Measurements from ENCODE around the gene SCUBE1.

Gene SCUBE1

DNA sequence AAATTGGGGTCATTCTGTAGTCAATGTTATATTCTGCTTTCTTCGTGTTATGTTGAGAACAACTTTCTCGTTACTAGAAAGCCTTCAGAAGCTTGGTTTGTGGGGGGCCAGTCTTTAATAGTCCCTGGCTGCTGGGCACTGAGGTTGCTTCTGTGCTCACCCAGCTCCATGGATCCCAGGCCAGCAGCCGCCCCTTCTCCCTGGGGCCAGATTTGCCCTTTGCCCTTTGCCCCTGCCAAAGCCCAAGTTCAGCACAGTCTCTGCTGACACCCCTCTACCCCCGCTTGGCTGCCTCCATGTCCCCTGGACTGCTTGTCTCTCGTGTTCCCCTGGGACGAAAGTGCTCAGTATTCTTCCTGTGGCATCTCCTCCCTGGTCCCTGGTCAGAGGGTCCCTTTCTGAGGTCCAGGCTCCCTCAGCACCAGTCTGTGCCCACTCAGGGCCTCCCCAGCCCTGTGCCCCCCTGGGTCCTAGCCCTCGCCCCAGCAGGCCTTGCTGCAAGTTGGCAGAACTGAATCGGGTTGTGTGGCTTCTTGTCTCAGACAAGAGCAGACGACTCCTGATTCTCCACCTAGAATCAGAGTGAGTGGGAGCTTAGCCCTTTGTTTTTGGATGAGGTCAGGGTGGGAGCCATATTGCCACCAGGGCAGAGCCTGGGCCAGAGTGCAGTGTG lies 185.2 kb downstream of the SCUBE1 start:
- DNase-seq (ENCODE audit: low spot score), result no peak

DNA sequence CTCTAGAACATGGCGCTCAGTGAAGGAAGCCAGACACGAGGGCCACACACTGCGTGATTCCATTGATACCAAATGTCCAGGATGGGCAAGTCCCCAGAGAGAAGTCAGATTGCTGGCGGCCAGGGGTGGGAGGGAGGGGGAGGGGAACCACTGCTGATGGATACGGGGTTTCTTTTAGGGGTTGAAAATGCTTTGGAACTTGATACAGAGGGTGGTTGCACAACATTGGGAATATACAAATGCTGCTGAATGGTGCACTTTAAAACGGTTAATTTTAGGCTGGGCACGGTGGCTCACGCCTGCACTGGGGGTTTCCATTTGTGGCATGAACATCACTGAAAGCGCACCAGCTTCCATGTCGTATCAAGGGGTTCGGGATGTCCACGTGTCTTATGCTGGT lies 186.8 kb downstream of the SCUBE1 start:
- H3K9me3 ChIP-seq (replicated peaks in 1 of 2; ENCODE audit: control insufficient read depth in 2 of 2, insufficient read depth in 1 of 2, low read depth in 1 of 2, low read length in 2 of 2), result peaks cover 0 to 3% of the 10 kb centered on the region in 2 donors
- H4K91ac ChIP-seq (ENCODE audit: low read depth, low read length, poor library complexity), result no peak overlapping the region
- no peaks in the 10 kb centered on the region for H3K36me3 ChIP-seq (replicated peaks in 1 of 2; ENCODE audit: control insufficient read depth in 2 of 2, insufficient read depth in 2 of 2, low read length in 2 of 2)
- H4K8ac ChIP-seq (ENCODE audit: low read depth, low read length), result no peak overlapping the region
- H2BK120ac ChIP-seq (ENCODE audit: low read depth, low read length), result no peak overlapping the region
- no peak overlapping the region for H3K9ac ChIP-seq (ENCODE audit: low read depth, low read length, poor library complexity)
- no peak overlapping the region for H2BK5ac ChIP-seq (ENCODE audit: low read length)
- H3K14ac ChIP-seq (ENCODE audit: low read length), result no peak overlapping the region
- H3K18ac ChIP-seq (ENCODE audit: low read length), result no peak overlapping the region
- H2AK5ac ChIP-seq (ENCODE audit: low read depth, low read length), result peak overlapping the region; percentile 68
- no peak overlapping the region for H3K27ac ChIP-seq (replicated peaks; ENCODE audit: low read length)
- H3K23ac ChIP-seq (ENCODE audit: low read depth, low read length, poor library complexity), result peak overlapping the region; percentile 85
- H3K4ac ChIP-seq (ENCODE audit: low read length), result no peak overlapping the region
- no peak overlapping the region for H2BK15ac ChIP-seq (ENCODE audit: low read length)
- DNase-seq (ENCODE audit: low spot score), result no peak
- no peak overlapping the region for H3K4me3 ChIP-seq (ENCODE audit: low read length in 2 of 2)
- no CpG with 5 or more reads among the region's 12 CpGs for WGBS, 2 donors (ENCODE audit: extremely low coverage in 2 of 2, insufficient read length in 2 of 2, insufficient replicate concordance in 1 of 2)
- peaks cover 8 to 12% of the 10 kb centered on the region in 2 donors for H3K4me1 ChIP-seq (ENCODE audit: control insufficient read depth in 2 of 2, insufficient read depth in 1 of 2, low read depth in 1 of 2, low read length in 2 of 2)
- H2AFZ ChIP-seq (ENCODE audit: low read length), result no peak overlapping the region
- H3K4me2 ChIP-seq (ENCODE audit: insufficient read depth, low read length, poor library complexity, severe bottlenecking), result no peak overlapping the region
- no peak overlapping the region for H2BK12ac ChIP-seq (ENCODE audit: low read length)
- peaks cover 3 to 14% (median 4%) of the 10 kb centered on the region in 3 experiments for H3K27me3 ChIP-seq (ENCODE audit: control insufficient read depth in 3 of 3, insufficient read depth in 3 of 3, low read depth in 1 of 3, low read length in 3 of 3)
- peaks cover 3% of the 10 kb centered on the region for H3K79me1 ChIP-seq (ENCODE audit: low read depth, low read length)

More for the DNA sequence above, 185.2 kb downstream of the SCUBE1 start:
- H3K27me3 ChIP-seq (ENCODE audit: control insufficient read depth in 3 of 3, insufficient read depth in 3 of 3, low read depth in 1 of 3, low read length in 3 of 3), result no peaks in the 10 kb centered on the region
- peak overlapping the region; percentile 74 for H2BK120ac ChIP-seq (ENCODE audit: low read depth, low read length)
- no peak overlapping the region for H2BK15ac ChIP-seq (ENCODE audit: low read length)
- WGBS, 2 donors (ENCODE audit: extremely low coverage in 2 of 2, insufficient read length in 2 of 2, insufficient replicate concordance in 1 of 2), result no CpG with 5 or more reads among the region's 9 CpGs
- H3K4ac ChIP-seq (ENCODE audit: low read length), result no peak overlapping the region
- no peaks in the 10 kb centered on the region for H3K9me3 ChIP-seq (replicated peaks in 1 of 2; ENCODE audit: control insufficient read depth in 2 of 2, insufficient read depth in 1 of 2, low read depth in 1 of 2, low read length in 2 of 2)
- H3K4me3 ChIP-seq (ENCODE audit: low read length in 2 of 2), result no peak overlapping the region
- peak overlapping the region; percentile 70 for H2AFZ ChIP-seq (ENCODE audit: low read length)
- H3K4me1 ChIP-seq (ENCODE audit: control insufficient read depth in 2 of 2, insufficient read depth in 1 of 2, low read depth in 1 of 2, low read length in 2 of 2), result peaks cover 0 to under 1% of the 10 kb centered on the region in 2 donors
- H3K27ac ChIP-seq (replicated peaks; ENCODE audit: low read length), result no peak overlapping the region
- H3K9ac ChIP-seq (ENCODE audit: low read depth, low read length, poor library complexity), result no peak overlapping the region
- H2AK5ac ChIP-seq (ENCODE audit: low read depth, low read length), result peak overlapping the region; percentile 36
- no peak overlapping the region for H3K14ac ChIP-seq (ENCODE audit: low read length)
- H4K8ac ChIP-seq (ENCODE audit: low read depth, low read length), result no peak overlapping the region
- peak overlapping the region; percentile 7 for H3K18ac ChIP-seq (ENCODE audit: low read length)
- H3K36me3 ChIP-seq (replicated peaks in 1 of 2; ENCODE audit: control insufficient read depth in 2 of 2, insufficient read depth in 2 of 2, low read length in 2 of 2), result no peaks in the 10 kb centered on the region
- H3K79me1 ChIP-seq (ENCODE audit: low read depth, low read length), result peaks cover 1% of the 10 kb centered on the region
- H2BK12ac ChIP-seq (ENCODE audit: low read length), result no peak overlapping the region
- no peak overlapping the region for H3K23ac ChIP-seq (ENCODE audit: low read depth, low read length, poor library complexity)
- H2BK5ac ChIP-seq (ENCODE audit: low read length), result no peak overlapping the region
- H3K4me2 ChIP-seq (ENCODE audit: insufficient read depth, low read length, poor library complexity, severe bottlenecking), result no peak overlapping the region
- no peak overlapping the region for H4K91ac ChIP-seq (ENCODE audit: low read depth, low read length, poor library complexity)

DNA sequence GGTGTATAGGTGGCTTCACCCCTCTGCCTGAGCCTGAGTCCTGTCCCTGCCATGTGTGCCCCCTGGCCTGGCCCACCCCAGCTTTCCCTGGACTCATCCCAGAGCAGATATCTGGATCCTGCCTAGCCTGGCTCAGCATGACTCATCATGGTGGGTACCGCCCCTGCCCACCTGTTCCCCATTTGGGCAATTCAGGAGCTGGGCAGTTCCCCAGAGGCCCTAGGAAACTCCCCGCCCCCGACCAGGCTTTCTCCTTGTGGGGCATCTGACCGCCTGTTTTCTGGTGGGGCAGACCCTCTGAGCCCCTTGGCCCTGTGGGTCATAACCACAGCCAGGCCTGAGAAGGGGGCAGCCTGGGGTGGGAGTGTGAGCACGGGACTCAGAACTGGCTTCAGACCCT lies 187.4 kb downstream of the SCUBE1 start:
- Histone ChIP-seq H3K27me3 (ENCODE audit: control insufficient read depth in 3 of 3, insufficient read depth in 3 of 3, low read depth in 1 of 3, low read length in 3 of 3) (peaks cover 4 to 19% (median 7%) of the 10 kb centered on the region in 3 experiments), H3K27ac (replicated peaks; ENCODE audit: low read length) (no peak overlapping the region), H3K4me1 (ENCODE audit: control insufficient read depth in 2 of 2, insufficient read depth in 1 of 2, low read depth in 1 of 2, low read length in 2 of 2) (peaks cover 8 to 13% of the 10 kb centered on the region in 2 donors), H4K8ac (ENCODE audit: low read depth, low read length) (no peak overlapping the region), H3K4me2 (ENCODE audit: insufficient read depth, low read length, poor library complexity, severe bottlenecking) (no peak overlapping the region), H3K18ac (ENCODE audit: low read length) (peak overlapping the region; percentile 71), H2BK120ac (ENCODE audit: low read depth, low read length) (no peak overlapping the region), H3K14ac (ENCODE audit: low read length) (no peak overlapping the region), H3K4ac (ENCODE audit: low read length) (no peak overlapping the region), H3K4me3 (ENCODE audit: low read length in 2 of 2) (no peak overlapping the region), H2AFZ (ENCODE audit: low read length) (no peak overlapping the region), H3K9me3 (replicated peaks in 1 of 2; ENCODE audit: control insufficient read depth in 2 of 2, insufficient read depth in 1 of 2, low read depth in 1 of 2, low read length in 2 of 2) (peaks cover 0 to 4% of the 10 kb centered on the region in 2 donors), H3K36me3 (replicated peaks in 1 of 2; ENCODE audit: control insufficient read depth in 2 of 2, insufficient read depth in 2 of 2, low read length in 2 of 2) (no peaks in the 10 kb centered on the region), H2BK12ac (ENCODE audit: low read length) (no peak overlapping the region), H3K23ac (ENCODE audit: low read depth, low read length, poor library complexity) (no peak overlapping the region), H3K9ac (ENCODE audit: low read depth, low read length, poor library complexity) (no peak overlapping the region), H3K79me1 (ENCODE audit: low read depth, low read length) (peaks cover 3% of the 10 kb centered on the region), H2BK15ac (ENCODE audit: low read length) (no peak overlapping the region), H2BK5ac (ENCODE audit: low read length) (peak overlapping the region; percentile 46), H4K91ac (ENCODE audit: low read depth, low read length, poor library complexity) (no peak overlapping the region), H2AK5ac (ENCODE audit: low read depth, low read length) (peak overlapping the region; percentile 65)
- DNase-seq (ENCODE audit: low spot score), result no peak
- WGBS, 2 donors (ENCODE audit: extremely low coverage in 2 of 2, insufficient read length in 2 of 2, insufficient replicate concordance in 1 of 2), result no CpG with 5 or more reads among the region's 5 CpGs

DNA sequence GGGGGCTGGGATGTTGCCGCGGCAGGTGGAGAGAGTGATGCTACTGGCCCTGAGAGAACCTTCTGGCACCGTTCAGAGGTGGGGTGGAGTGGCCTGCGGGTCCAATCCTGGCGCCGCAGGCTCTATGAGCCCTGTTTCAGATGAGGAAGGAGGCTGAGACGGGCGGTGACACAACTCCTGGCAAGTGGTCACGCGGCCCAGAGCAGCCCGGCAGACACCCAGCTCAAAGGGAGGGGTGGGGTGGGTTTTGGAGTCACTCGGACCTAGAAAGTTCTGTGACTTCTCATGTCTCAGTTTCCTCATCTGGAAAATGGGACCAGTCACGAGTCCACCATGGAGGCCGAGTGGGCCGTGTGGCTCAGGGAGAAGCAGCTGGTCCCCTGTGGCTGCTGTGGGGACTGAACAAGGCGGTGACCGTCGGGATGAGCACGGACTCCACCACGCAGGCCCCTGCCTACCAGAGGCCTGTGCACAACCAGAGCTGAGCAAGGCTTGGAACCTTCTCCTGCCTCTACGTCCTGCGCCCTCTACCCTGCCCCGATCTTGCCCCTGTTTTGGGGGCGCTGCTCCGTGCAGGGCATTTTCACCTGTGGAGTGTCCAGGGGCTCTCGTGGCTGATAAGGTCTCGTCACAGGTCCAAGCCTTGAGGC lies 188.2 kb downstream of the SCUBE1 start:
- Histone ChIP-seq H2BK120ac (ENCODE audit: low read depth, low read length) (no peak overlapping the region), H3K18ac (ENCODE audit: low read length) (no peak overlapping the region), H3K23ac (ENCODE audit: low read depth, low read length, poor library complexity) (no peak overlapping the region), H4K8ac (ENCODE audit: low read depth, low read length) (no peak overlapping the region), H3K14ac (ENCODE audit: low read length) (no peak overlapping the region), H3K79me1 (ENCODE audit: low read depth, low read length) (peaks cover 3% of the 10 kb centered on the region), H4K91ac (ENCODE audit: low read depth, low read length, poor library complexity) (no peak overlapping the region), H3K4ac (ENCODE audit: low read length) (no peak overlapping the region), H2AK5ac (ENCODE audit: low read depth, low read length) (peak overlapping the region; percentile 65), H2BK12ac (ENCODE audit: low read length) (no peak overlapping the region), H3K27ac (replicated peaks; ENCODE audit: low read length) (no peak overlapping the region), H3K9me3 (replicated peaks in 1 of 2; ENCODE audit: control insufficient read depth in 2 of 2, insufficient read depth in 1 of 2, low read depth in 1 of 2, low read length in 2 of 2) (peaks cover 0 to 7% of the 10 kb centered on the region in 2 donors), H3K9ac (ENCODE audit: low read depth, low read length, poor library complexity) (peak overlapping the region; percentile 21), H2BK15ac (ENCODE audit: low read length) (no peak overlapping the region), H3K4me2 (ENCODE audit: insufficient read depth, low read length, poor library complexity, severe bottlenecking) (no peak overlapping the region), H3K4me3 (ENCODE audit: low read length in 2 of 2) (no peak overlapping the region), H2BK5ac (ENCODE audit: low read length) (peak overlapping the region; percentile 46), H2AFZ (ENCODE audit: low read length) (no peak overlapping the region), H3K27me3 (ENCODE audit: control insufficient read depth in 3 of 3, insufficient read depth in 3 of 3, low read depth in 1 of 3, low read length in 3 of 3) (peaks cover 4 to 23% (median 11%) of the 10 kb centered on the region in 3 experiments), H3K4me1 (ENCODE audit: control insufficient read depth in 2 of 2, insufficient read depth in 1 of 2, low read depth in 1 of 2, low read length in 2 of 2) (peaks cover 8 to 13% of the 10 kb centered on the region in 2 donors), H3K36me3 (replicated peaks in 1 of 2; ENCODE audit: control insufficient read depth in 2 of 2, insufficient read depth in 2 of 2, low read length in 2 of 2) (no peaks in the 10 kb centered on the region)
- no peak for DNase-seq (ENCODE audit: low spot score)
- no CpG with 5 or more reads among the region's 27 CpGs for WGBS, 2 donors (ENCODE audit: extremely low coverage in 2 of 2, insufficient read length in 2 of 2, insufficient replicate concordance in 1 of 2)

Data from neuronal stem cell (in vitro differentiated cells).